Small intestine (tissue), 16 donors: ENCODE data around the gene OST4. TPM values are rescaled to one million over a fixed set of nuclear protein-coding genes. Genes with fewer than 3 reads are reported as not detected.
A peak's percentile ranks its signal among the peaks of the same experiment; 100 is the strongest.
"Not testable (repeated sequence)": the region's sequence is repeated elsewhere in the genome, so short reads cannot be mapped to it uniquely, and the experiment has no call there.

Experiments
- DNase-seq, 2 donors: peaks; one replicate each; pipeline versions ENCODE4 v3.0.0 to v3.0.0-alpha.2; 2013
- FAIRE-seq: peaks from 2 replicates; lab custom pipeline; 2012; peaks lifted over from hg19 to GRCh38; lab: Jason Lieb, UNC
- H3K27ac ChIP-seq, 3 donors: one replicate each; pipeline ENCODE4 v1.5.1; 2013; ENCODE audit warnings: low read length in 2 of 3, mild to moderate bottlenecking in 2 of 3, control low read depth in 1 of 3, inconsistent platforms in 1 of 3, low read depth in 1 of 3, moderate library complexity in 1 of 3
- H3K27me3 ChIP-seq, 3 donors: one replicate each; pipeline ENCODE4 v1.6.1; 2013; ENCODE audit warnings: low read length in 3 of 3, inconsistent platforms in 1 of 3; ENCODE audit not compliant: control insufficient read depth in 3 of 3, insufficient read depth in 3 of 3
- H3K36me3 ChIP-seq, 3 donors: one replicate each; pipeline ENCODE4 v1.6.1; 2013; ENCODE audit warnings: low read length in 3 of 3, inconsistent platforms in 1 of 3, low read depth in 1 of 3, mild to moderate bottlenecking in 1 of 3, moderate library complexity in 1 of 3; ENCODE audit not compliant: control insufficient read depth in 3 of 3, insufficient read depth in 2 of 3
- H3K4me1 ChIP-seq, 3 donors: one replicate each; pipeline ENCODE4 v1.6.1; 2013; ENCODE audit warnings: low read length in 2 of 3, inconsistent platforms in 1 of 3, low read depth in 1 of 3, mild to moderate bottlenecking in 1 of 3, moderate library complexity in 1 of 3; ENCODE audit not compliant: control insufficient read depth in 3 of 3, insufficient read depth in 2 of 3
- H3K4me3 ChIP-seq, 3 donors: one replicate each; pipeline ENCODE4 v1.5.1; 2013; ENCODE audit warnings: low read length in 3 of 3, control low read depth in 1 of 3, inconsistent platforms in 1 of 3, low read depth in 1 of 3, mild to moderate bottlenecking in 1 of 3, moderate library complexity in 1 of 3
- H3K9me3 ChIP-seq, 2 donors: one replicate each; pipeline ENCODE4 v1.6.1; 2013; ENCODE audit warnings: low read depth in 1 of 2, low read length in 1 of 2; ENCODE audit not compliant: control insufficient read depth in 2 of 2, insufficient read depth in 1 of 2
- WGBS, 3 donors: extraction: QIAGEN DNeasy Blood & Tissue Kit; methylation state at CpG; one replicate each; pipeline ENCODE4 v1.1.7; 2013; 5-methylcytosine and 5-hydroxymethylcytosine counted together
- long read RNA-seq, 10 donors: transcript quantifications; one replicate each; lab custom pipeline, GENCODE V29; 2026
- polyA plus RNA-seq, 4 donors: library from polyadenylated mRNA; stranded (reverse) in 3 of 4; unstranded in 1 of 4; fragments of 200-250 nt in 3 of 4; fragments of 120-200 nt in 1 of 4; gene quantifications; one replicate each; pipeline versions ENCODE4 v1.2.1 to v1.2.3, GENCODE V29; 2013
- donor health status: healthy with polysubstance abuse.
- donor health status: control.
- donor health status: control.
- donor health status: Bipolar disorder and iron deficiency.
- donor health status: healthy.

Gene OST4
- 100 to 1,000 TPM; 319 to 477 (median 396) TPM for polyA plus RNA-seq
- long read RNA-seq, donor 1: 0 reads
- long read RNA-seq, donor 2, transcript OST4-203 (3 exons, 561 nt): major isoform, 175 of 217 reads
- long read RNA-seq, donor 2, transcript OST4-201 (2 exons, 559 nt): minor isoform, 29 of 217 reads
- long read RNA-seq, donor 2, partial matches to known transcripts: 13 of 217 reads
- long read RNA-seq, donor 2, other reads (novel, unspliced or antisense): 0 of 217 reads
- long read RNA-seq, donor 3, transcript OST4-203 (3 exons, 561 nt): major isoform, 224 of 301 reads
- long read RNA-seq, donor 3, transcript OST4-201 (2 exons, 559 nt): minor isoform, 72 of 301 reads
- long read RNA-seq, donor 3, partial matches to known transcripts: 5 of 301 reads
- long read RNA-seq, donor 3, other reads (novel, unspliced or antisense): 0 of 301 reads
- long read RNA-seq, donor 4, transcript OST4-203 (3 exons, 561 nt): major isoform, 12 of 16 reads
- long read RNA-seq, donor 4, partial matches to known transcripts: 0 of 16 reads
- long read RNA-seq, donor 4, other reads (novel, unspliced or antisense): 0 of 16 reads
- long read RNA-seq, donor 5, transcript OST4-201 (2 exons, 559 nt): minor isoform, 25 of 139 reads
- long read RNA-seq, donor 5, transcript OST4-203 (3 exons, 561 nt): major isoform, 114 of 139 reads
- long read RNA-seq, donor 5, partial matches to known transcripts: 0 of 139 reads
- long read RNA-seq, donor 5, other reads (novel, unspliced or antisense): 0 of 139 reads
- long read RNA-seq, donor 6, transcript OST4-203 (3 exons, 561 nt): major isoform, 238 of 308 reads
- long read RNA-seq, donor 6, transcript OST4-201 (2 exons, 559 nt): minor isoform, 65 of 308 reads
- long read RNA-seq, donor 6, partial matches to known transcripts: 5 of 308 reads
- long read RNA-seq, donor 6, other reads (novel, unspliced or antisense): 0 of 308 reads
- long read RNA-seq, donor 7: 0 reads
- long read RNA-seq, donor 8, transcript OST4-201 (2 exons, 559 nt): minor isoform, 8 of 54 reads
- long read RNA-seq, donor 8, transcript OST4-203 (3 exons, 561 nt): major isoform, 46 of 54 reads
- long read RNA-seq, donor 8, partial matches to known transcripts: 0 of 54 reads
- long read RNA-seq, donor 8, other reads (novel, unspliced or antisense): 0 of 54 reads
- long read RNA-seq, donor 9, transcript OST4-203 (3 exons, 561 nt): major isoform, 85 of 97 reads
- long read RNA-seq, donor 9, transcript OST4-201 (2 exons, 559 nt): minor isoform, 12 of 97 reads
- long read RNA-seq, donor 9, partial matches to known transcripts: 0 of 97 reads
- long read RNA-seq, donor 9, other reads (novel, unspliced or antisense): 0 of 97 reads
- long read RNA-seq, donor 10, transcript OST4-201 (2 exons, 559 nt): minor isoform, 79 of 470 reads
- long read RNA-seq, donor 10, transcript OST4-203 (3 exons, 561 nt): major isoform, 385 of 470 reads
- long read RNA-seq, donor 10, partial matches to known transcripts: 6 of 470 reads
- long read RNA-seq, donor 10, other reads (novel, unspliced or antisense): 0 of 470 reads

DNA sequence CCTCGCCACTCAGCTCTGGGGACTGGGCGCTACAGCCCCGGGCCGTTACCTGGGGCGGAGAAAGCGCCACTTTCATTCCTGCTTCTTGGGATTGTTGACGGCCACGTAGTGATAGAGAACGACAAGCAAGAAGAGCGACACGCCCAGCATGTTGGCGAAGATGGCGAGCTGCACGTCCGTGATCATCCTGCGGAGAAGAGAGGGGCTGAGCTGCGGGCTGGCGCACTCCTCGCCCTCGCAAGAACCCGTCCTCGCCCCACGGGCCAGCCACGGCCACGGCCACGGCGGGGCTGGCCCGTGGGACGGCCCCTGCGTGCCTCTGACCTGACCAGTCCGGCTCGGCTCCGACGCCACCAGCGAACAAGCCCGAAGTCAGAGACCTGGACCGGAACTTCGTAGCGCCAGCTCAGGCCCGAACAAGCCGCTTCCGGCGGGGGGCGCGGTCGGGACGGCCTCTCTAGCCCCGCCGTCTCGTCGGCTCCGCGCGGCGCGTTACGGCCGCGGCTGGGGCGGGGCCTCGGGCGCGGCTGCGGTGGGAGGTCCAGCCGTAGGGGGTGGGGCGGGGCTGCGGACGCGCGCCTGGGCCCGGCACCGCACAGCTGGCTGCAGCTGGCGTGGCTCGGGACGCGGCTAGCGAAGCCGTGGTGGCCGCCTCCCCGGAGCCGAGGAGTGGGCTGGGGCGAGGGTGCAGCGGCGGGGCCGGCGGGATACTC, at the start of gene OST4:
OST4 (minus strand) TSS at position 378 of the 713 bp plus-strand sequence.
- Histone ChIP-seq H3K9me3 (no peaks in the 10 kb centered on the region), H3K4me3 (peak within 1 kb of the TSS; percentile 71 to 100 (median 78)), H3K27ac (peak within 1 kb of the TSS; percentile 86 to 96 (median 94)), H3K36me3 (peaks cover 0 to 34% (median 5%) of the 10 kb centered on the region in 3 donors), H3K27me3 (no peaks in the 10 kb centered on the region), H3K4me1 (peaks cover 4 to 23% (median 7%) of the 10 kb centered on the region in 3 donors)
- WGBS, 3 donors: 0 to 1% (median 0%) methylated on average over 52 to 86 of the region's 86 CpGs
- peak; percentile 95 to 97 for DNase-seq
- FAIRE-seq: no peak

DNA sequence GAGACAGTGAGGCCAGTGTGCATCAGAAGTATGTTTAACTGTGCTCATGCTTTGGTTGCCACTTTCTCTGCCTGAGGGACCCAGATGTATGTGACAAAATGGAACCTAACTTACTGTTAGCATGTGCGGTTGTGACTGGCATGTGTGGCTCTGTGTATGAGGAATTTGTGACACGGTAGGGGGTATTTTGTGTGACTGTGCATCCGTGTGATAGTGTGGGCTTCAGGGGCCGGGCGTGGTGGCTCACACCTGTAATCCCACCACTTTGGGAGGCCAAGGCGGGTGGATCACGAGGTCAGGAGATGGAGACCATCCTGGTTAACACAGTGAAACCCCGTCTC, 47.8 kb upstream of the OST4 start:
- WGBS, 3 donors: 75 to 84% (median 76%) methylated on average over 8 of the region's 8 CpGs
- Histone ChIP-seq H3K27me3 (peaks cover 0 to 37% (median 6%) of the 10 kb centered on the region in 3 donors), H3K4me1 (peaks cover 0 to 15% (median 0%) of the 10 kb centered on the region in 3 donors), H3K4me3 (peak overlapping the region in 2 of 3 donors; percentile 6 to 42)
- FAIRE-seq, H3K27ac ChIP-seq, H3K36me3 ChIP-seq, DNase-seq, H3K9me3 ChIP-seq: not testable (repeated sequence)

DNA sequence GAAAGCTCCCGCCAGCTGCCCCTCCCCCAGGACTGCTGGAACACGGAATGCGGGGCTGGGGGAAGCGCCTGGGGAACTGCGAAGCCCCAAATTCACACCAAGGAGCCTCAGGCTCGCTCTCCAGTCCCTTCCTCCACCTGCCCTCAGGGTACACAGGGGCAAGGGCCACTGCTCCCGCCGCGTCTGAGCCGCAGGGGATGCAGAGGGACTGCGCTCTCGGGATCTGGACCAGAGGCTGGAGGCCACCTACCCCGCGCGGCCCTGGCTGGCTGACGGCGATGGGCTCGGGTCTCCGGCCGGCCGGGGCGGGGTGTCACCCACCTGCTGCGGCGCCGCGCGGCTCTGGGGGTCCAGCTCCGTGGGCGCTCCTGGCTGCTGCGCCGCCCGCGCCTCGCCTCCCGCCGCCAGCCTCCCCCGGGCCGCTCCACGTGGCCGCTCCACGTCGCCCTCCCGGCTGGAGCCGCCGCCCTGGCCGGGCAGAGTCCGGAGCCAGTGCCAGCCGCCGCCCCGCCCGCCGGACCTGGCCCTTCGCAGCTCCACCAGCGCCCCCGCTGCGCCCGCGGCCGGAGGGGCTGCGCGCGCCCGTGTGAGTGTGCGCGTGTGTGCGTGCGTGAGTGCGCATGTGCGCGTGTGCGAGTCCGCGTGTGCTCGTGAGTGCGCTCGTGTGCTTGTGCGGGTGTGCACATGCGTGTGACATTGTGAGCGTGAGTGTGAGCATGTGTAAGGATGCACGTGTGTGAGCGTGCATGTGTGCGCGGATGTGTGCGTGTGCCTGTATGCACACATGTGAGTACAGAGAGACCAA, 47.3 kb upstream of the OST4 start, which contains the start of gene CGREF1:
CGREF1 (minus strand) TSS at position 604 of the 805 bp plus-strand sequence. CDS start 14,762 bp downstream, outside the sequence.
- Histone ChIP-seq H3K27me3 (peaks cover 0 to 35% (median 6%) of the 10 kb centered on the region in 3 donors), H3K9me3 (no peaks in the 10 kb centered on the region), H3K36me3 (no peaks in the 10 kb centered on the region), H3K4me1 (peaks cover 0 to 10% (median 0%) of the 10 kb centered on the region in 3 donors), H3K4me3 (peak within 1 kb of the TSS in 2 of 3 donors; percentile 38 to 42), H3K27ac (no peak within 1 kb of the TSS)
- WGBS, 3 donors: 4 to 6% (median 4%) methylated on average over 49 to 84 of the region's 84 CpGs
- peak; percentile 54 to 68 for DNase-seq
- no peak for FAIRE-seq

DNA sequence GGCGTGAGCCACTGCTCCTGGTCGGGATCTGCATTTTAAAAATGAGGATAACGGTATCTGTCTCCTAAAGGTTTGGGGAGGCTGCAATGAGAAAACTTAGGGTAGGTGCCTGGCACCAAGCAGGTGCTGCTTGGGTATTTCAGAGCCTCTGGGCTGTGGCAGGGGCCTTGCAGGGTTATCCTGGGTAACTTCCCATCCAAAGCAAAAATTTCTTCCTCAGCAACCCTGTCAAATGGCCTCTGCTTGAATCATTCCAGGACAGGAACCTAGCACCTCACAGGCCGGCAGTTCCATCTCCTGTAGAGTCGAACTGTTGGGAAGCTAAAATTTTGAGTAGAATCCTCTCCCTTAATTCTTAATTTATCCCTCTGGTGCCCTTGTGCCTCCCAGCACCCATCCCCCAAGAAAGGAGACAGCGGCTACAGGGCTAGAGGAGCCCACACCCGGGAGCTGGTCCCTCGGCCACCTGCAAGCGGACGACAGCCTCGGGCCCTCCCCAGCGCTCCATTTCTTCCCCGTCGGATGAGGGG, 46.6 kb upstream of the OST4 start:
- WGBS, 3 donors: 29 to 41% (median 40%) methylated on average over 14 of the region's 14 CpGs
- FAIRE-seq: no peak

DNA sequence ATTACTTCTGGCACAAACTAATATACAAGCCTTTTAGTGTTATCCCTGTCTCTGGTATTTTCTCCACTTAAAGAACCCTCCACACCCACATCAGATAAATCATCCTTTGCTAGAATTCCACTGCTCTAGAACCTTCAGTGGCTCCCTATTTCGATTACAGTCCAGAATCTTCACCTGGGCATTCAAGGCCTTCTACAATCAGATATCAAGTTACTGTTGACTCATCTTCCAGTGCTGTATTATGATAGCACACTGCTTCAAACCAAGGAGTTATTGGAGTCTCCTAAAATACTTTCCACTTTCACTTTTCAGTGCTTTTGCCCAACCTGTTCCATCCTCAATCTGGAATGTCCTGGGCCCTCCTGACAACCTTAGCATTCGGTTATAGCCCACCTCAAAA, 44.1 kb upstream of the OST4 start:
- WGBS, 3 donors: 56 to 64% (median 60%) methylated on average over 2 of the region's 2 CpGs
- FAIRE-seq: no peak
- peaks cover 0 to 23% (median 6%) of the 10 kb centered on the region in 3 donors for H3K27me3 ChIP-seq

More for the DNA sequence above, 46.6 kb upstream of the OST4 start:
- Histone ChIP-seq H3K4me3 (peak overlapping the region in 2 of 3 donors; percentile 38 to 42), H3K4me1 (peaks cover 0 to 10% (median 0%) of the 10 kb centered on the region in 3 donors), H3K36me3 (no peaks in the 10 kb centered on the region), H3K9me3 (no peaks in the 10 kb centered on the region), H3K27ac (no peak overlapping the region), H3K27me3 (peaks cover 0 to 34% (median 6%) of the 10 kb centered on the region in 3 donors)
- DNase-seq: no peak

DNA sequence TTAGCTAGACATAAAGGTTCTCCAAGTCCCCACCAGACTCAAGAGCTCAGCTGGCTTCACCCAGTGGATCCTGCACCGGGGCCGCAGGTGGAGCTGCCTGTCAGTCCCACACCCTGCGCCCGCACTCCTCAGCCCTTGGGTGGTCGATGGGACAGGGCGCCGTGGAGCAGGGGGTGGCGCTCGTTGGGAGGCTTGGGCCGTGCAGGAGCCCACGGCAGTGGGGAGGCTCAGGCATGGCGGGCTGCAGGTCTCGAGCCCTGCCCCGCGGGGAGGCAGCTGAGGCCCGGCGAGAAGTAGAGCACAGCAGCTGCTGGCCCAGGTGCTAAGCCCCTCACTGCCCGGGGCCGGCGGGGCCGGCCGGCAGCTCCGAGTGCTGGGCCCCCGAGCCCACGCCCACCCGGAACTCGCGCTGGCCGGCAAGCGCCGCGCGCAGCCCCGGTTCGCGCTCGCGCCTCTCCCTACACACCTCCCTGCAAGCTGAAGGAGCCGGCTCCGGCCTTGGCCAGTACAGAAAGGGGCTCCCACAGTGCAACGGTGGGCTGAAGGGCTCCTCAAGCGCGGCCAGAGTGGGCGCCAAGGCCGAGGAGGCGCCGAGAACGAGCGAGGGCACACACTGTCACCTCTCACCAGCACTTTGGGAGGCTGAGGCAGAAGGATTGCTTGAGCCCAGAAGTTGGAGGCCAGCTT, 40.1 kb upstream of the OST4 start:
- DNase-seq, H3K27me3 ChIP-seq, H3K4me3 ChIP-seq, H3K9me3 ChIP-seq, H3K27ac ChIP-seq, FAIRE-seq, H3K36me3 ChIP-seq, H3K4me1 ChIP-seq: not testable (repeated sequence)
- 91 to 95% (median 92%) methylated on average over 37 to 49 of the region's 49 CpGs for WGBS, 3 donors

More for the DNA sequence above, 44.1 kb upstream of the OST4 start:
- Histone ChIP-seq H3K4me1 (peaks cover 0 to 10% (median 0%) of the 10 kb centered on the region in 3 donors), H3K36me3 (no peaks in the 10 kb centered on the region), H3K9me3 (no peaks in the 10 kb centered on the region), H3K27ac (no peak overlapping the region), H3K4me3 (no peak overlapping the region)
- DNase-seq: no peak
